ENCODE measurements around the gene NUDCD3. TPM values are rescaled to one million over a fixed set of nuclear protein-coding genes. Genes with fewer than 3 reads are reported as not detected.
"Not testable (repeated sequence)": the region's sequence is repeated elsewhere in the genome, so short reads cannot be mapped to it uniquely, and the experiment has no call there.

The NUDCD3 gene
- total RNA-seq, 3 donors from 2014 or later = 52.1 to 64.0 (median 60.0) TPM

DNA sequence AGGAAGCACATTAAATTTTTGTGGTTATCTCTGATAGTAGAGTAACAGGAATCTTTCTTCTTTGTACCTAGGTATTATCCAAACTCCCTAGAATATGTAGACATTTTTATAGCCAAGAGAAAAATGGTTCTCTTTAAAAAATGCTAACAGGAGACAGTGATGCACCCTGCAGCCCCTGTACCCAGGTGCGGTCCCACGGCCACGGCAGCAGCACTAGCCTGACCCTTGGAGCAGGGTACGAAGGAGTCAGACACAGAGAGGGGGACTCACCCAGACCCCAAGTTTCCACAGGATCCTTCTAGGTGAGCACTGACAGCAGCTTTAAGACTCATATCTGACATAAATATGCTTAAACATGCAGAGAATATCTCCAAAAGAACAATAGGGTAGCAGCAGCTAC is 60.4 kb downstream of the NUDCD3 start:
- intact Hi-C loops (cut with DNase I; ENCODE audit: low total_unique reads) = no loop called here

GRCh38 chr7:44424762-44425161 is 65.7 kb downstream of the NUDCD3 start:
- DNase-seq (ENCODE audit: low spot score in 2 of 2); H3K4me1 ChIP-seq; H3K9me3 ChIP-seq; H3K27me3 ChIP-seq; H3K4me3 ChIP-seq; H3K27ac ChIP-seq; intact Hi-C loops (cut with DNase I; ENCODE audit: low total_unique reads); H3K36me3 ChIP-seq: not testable (repeated sequence)

More for the DNA sequence above, 60.4 kb downstream of the NUDCD3 start:
- no peak overlapping the region for H3K4me3 ChIP-seq
- TF ChIP-seq CTCF (IDR thresholded peaks at IDR 0.05) (no peak), POLR2AphosphoS5 (IDR thresholded peaks at IDR 0.05) (no peak), POLR2A (IDR thresholded peaks at IDR 0.05) (no peak)
- H3K36me3 ChIP-seq = no peaks in the 10 kb centered on the region
- H3K4me1 ChIP-seq = no peaks in the 10 kb centered on the region
- H3K27ac ChIP-seq = no peak overlapping the region
- no peaks in the 10 kb centered on the region for H3K9me3 ChIP-seq
- DNase-seq (ENCODE audit: low spot score in 2 of 2) = no peak
- H3K27me3 ChIP-seq = no peaks in the 10 kb centered on the region

GRCh38 chr7:44416941-44417340 is 73.5 kb downstream of the NUDCD3 start:
- no peak overlapping the region for H3K27ac ChIP-seq
- no peak overlapping the region for H3K4me3 ChIP-seq
- TF ChIP-seq POLR2A (IDR thresholded peaks at IDR 0.05) (no peak), POLR2AphosphoS5 (IDR thresholded peaks at IDR 0.05) (no peak), CTCF (IDR thresholded peaks at IDR 0.05) (no peak)
- DNase-seq (ENCODE audit: low spot score in 2 of 2) = no peak
- H3K4me1 ChIP-seq = no peaks in the 10 kb centered on the region
- H3K9me3 ChIP-seq = no peaks in the 10 kb centered on the region
- no peaks in the 10 kb centered on the region for H3K27me3 ChIP-seq
- intact Hi-C loops (cut with DNase I; ENCODE audit: low total_unique reads) = no loop called here
- no peaks in the 10 kb centered on the region for H3K36me3 ChIP-seq

- no peak for TF ChIP-seq POLR2AphosphoS5 (IDR thresholded peaks at IDR 0.05)
- TF ChIP-seq CTCF (IDR thresholded peaks at IDR 0.05) = no peak
- no peak for TF ChIP-seq POLR2A (IDR thresholded peaks at IDR 0.05)
- intact Hi-C loops (cut with DNase I; ENCODE audit: low total_unique reads) = no loop called here
- Histone ChIP-seq H3K27me3 (no peaks in the 10 kb centered on the region), H3K36me3 (no peaks in the 10 kb centered on the region), H3K4me1 (no peaks in the 10 kb centered on the region), H3K27ac (no peak overlapping the region), H3K4me3 (no peak overlapping the region), H3K9me3 (no peaks in the 10 kb centered on the region)
- no peak for DNase-seq (ENCODE audit: low spot score in 2 of 2)
Observed at GRCh38 chr7:44415510-44415909, 74.9 kb downstream of the NUDCD3 start.

GRCh38 chr7:44415047-44415446 is 75.4 kb downstream of the NUDCD3 start:
- TF ChIP-seq POLR2AphosphoS5 (IDR thresholded peaks at IDR 0.05) (no peak), CTCF (IDR thresholded peaks at IDR 0.05) (no peak), POLR2A (IDR thresholded peaks at IDR 0.05) (no peak)
- Histone ChIP-seq H3K27ac (no peak overlapping the region), H3K9me3 (no peaks in the 10 kb centered on the region), H3K4me1 (no peaks in the 10 kb centered on the region), H3K36me3 (no peaks in the 10 kb centered on the region), H3K4me3 (no peak overlapping the region), H3K27me3 (no peaks in the 10 kb centered on the region)
- no peak for DNase-seq (ENCODE audit: low spot score in 2 of 2)
- intact Hi-C loops (cut with DNase I; ENCODE audit: low total_unique reads) = no loop called here

DNA sequence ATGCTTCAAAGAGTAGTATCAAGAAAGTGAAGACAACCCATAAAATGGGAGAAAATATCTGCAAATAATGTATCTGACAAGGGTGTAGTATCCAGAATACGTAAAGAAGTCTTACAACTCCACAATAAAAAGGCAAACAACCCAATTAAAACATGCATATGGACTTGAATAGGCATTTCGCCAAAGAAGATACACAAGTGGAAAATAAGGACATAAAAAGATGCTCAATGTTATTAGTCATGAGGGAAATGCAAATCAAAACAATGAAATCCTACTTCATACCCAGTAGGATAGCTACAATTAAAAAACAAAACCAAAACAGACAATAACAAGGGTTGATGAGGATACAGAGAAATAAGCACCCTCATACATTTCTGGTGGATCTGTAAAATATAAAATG is 79.2 kb downstream of the NUDCD3 start:
- intact Hi-C loops (cut with DNase I; ENCODE audit: low total_unique reads) = no loop called here
- Histone ChIP-seq H3K9me3 (no peaks in the 10 kb centered on the region), H3K4me1 (no peaks in the 10 kb centered on the region), H3K27me3 (no peaks in the 10 kb centered on the region), H3K27ac (no peak overlapping the region), H3K36me3 (no peaks in the 10 kb centered on the region), H3K4me3 (no peak overlapping the region)
- DNase-seq (ENCODE audit: low spot score in 2 of 2) = no peak
- TF ChIP-seq POLR2AphosphoS5 (IDR thresholded peaks at IDR 0.05) = no peak
- no peak for TF ChIP-seq CTCF (IDR thresholded peaks at IDR 0.05)
- TF ChIP-seq POLR2A (IDR thresholded peaks at IDR 0.05) = no peak
